ENCODE results near the gene KDM2B. TPM values are rescaled to one million over a fixed set of nuclear protein-coding genes. Genes with fewer than 3 reads are reported as not detected.

Gene KDM2B
- total and polyA plus RNA-seq, 2 donors (not counting 1 experiment from before 2014, with no cell fraction given): 108 to 126 TPM

DNA sequence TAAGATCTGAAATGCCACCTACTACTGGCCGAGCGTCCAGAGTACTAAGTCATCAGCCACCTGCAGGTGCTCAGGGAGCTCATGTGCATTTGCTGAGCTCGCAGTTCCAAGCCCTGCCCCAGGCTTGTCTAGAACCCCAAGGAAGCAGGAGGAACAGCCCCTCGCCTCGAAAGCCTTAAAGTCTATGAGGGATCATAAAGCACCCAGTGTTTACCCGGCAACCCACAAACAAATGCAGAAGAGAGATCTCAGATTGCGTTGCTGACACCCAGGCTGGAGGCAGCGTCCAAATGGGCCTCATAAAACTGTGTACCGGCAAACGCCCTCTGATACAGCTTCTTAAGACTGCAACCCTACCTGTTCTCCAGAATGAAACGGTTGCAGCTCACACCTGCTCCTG lies 6.8 kb downstream of the KDM2B start:
- Mint-ChIP-seq H3K4me1 (peaks cover 12% of the 10 kb centered on the region), H3K27me3 (no peaks in the 10 kb centered on the region), H3K9me3 (ENCODE audit: insufficient read depth) (no peaks in the 10 kb centered on the region), H3K27ac (peak overlapping the region; percentile 53), H3K4me3 (no peak overlapping the region)
- POLR2A ChIA-PET: interaction anchor here (0.6 kb wide), 1 partner anchor 30 kb away, joined by 10 read pairs; no protein-coding TSS in a partner anchor
- H4K20me1 ChIP-seq (ENCODE audit: control insufficient read depth, insufficient read depth, low read length, poor library complexity, severe bottlenecking): no peaks in the 10 kb centered on the region
- no peak overlapping the region for H2AFZ ChIP-seq (ENCODE audit: insufficient read depth, low read depth, low read length, poor library complexity, severe bottlenecking)
- intact Hi-C loops (cut with micrococcal nuclease): no loop called here
- no peak overlapping the region for H3K4me3 ChIP-seq (ENCODE audit: control extremely low read depth in 1 of 5, extremely low read depth in 1 of 5, insufficient read depth in 1 of 5, low read depth in 2 of 5, low read length in 4 of 5)
- no peak for DNase-seq
- no peak overlapping the region for H3K4me2 ChIP-seq (replicated peaks; ENCODE audit: low read depth, low read length, poor library complexity, severe bottlenecking)
- no peak overlapping the region for H3K9ac ChIP-seq (ENCODE audit: low read length)
- CTCF ChIA-PET: interaction anchor here (0.6 to 7.4 kb wide), 4 partner anchors 9 to 98 kb away, joined by 3 to 42 read pairs (median 3); no protein-coding TSS in a partner anchor
- 95% methylated on average over 10 of the region's 11 CpGs for WGBS (ENCODE audit: insufficient coverage)
- peaks cover 0 to 19% of the 10 kb centered on the region in 2 donors for H3K4me1 ChIP-seq (ENCODE audit: control insufficient read depth in 2 of 2, insufficient read depth in 2 of 2, low read length in 2 of 2)
- TF ChIP-seq, protein P1, sequence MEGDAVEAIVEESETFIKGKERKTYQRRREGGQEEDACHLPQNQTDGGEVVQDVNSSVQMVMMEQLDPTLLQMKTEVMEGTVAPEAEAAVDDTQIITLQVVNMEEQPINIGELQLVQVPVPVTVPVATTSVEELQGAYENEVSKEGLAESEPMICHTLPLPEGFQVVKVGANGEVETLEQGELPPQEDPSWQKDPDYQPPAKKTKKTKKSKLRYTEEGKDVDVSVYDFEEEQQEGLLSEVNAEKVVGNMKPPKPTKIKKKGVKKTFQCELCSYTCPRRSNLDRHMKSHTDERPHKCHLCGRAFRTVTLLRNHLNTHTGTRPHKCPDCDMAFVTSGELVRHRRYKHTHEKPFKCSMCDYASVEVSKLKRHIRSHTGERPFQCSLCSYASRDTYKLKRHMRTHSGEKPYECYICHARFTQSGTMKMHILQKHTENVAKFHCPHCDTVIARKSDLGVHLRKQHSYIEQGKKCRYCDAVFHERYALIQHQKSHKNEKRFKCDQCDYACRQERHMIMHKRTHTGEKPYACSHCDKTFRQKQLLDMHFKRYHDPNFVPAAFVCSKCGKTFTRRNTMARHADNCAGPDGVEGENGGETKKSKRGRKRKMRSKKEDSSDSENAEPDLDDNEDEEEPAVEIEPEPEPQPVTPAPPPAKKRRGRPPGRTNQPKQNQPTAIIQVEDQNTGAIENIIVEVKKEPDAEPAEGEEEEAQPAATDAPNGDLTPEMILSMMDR (IDR thresholded peaks at IDR 0.05): no peak
- no peak for TF ChIP-seq EZH2 (IDR thresholded peaks at IDR 0.05; ENCODE audit: borderline replicate concordance, insufficient read depth, low read depth, low read length, poor library complexity, severe bottlenecking)
- H3K36me3 ChIP-seq (replicated peaks in 1 of 2; ENCODE audit: control extremely low read depth in 1 of 2, control insufficient read depth in 1 of 2, extremely low read depth in 1 of 2, insufficient read depth in 2 of 2, low read length in 1 of 2): peaks cover 0 to 18% of the 10 kb centered on the region in 2 experiments
- ATAC-seq (ENCODE audit: low read depth): no peak
- H3K27ac ChIP-seq (ENCODE audit: low read length in 2 of 2): no peak overlapping the region
- H3K27me3 ChIP-seq (replicated peaks in 1 of 4; ENCODE audit: control extremely low read depth in 1 of 4, control insufficient read depth in 3 of 4, insufficient read depth in 4 of 4, low read length in 3 of 4): no peaks in the 10 kb centered on the region
- H3K79me2 ChIP-seq (ENCODE audit: control insufficient read depth, insufficient read depth, low read length): no peaks in the 10 kb centered on the region
- H3K9me3 ChIP-seq (ENCODE audit: control extremely low read depth in 1 of 3, control insufficient read depth in 2 of 3, insufficient read depth in 1 of 3, low read length in 2 of 3): no peaks in the 10 kb centered on the region

DNA sequence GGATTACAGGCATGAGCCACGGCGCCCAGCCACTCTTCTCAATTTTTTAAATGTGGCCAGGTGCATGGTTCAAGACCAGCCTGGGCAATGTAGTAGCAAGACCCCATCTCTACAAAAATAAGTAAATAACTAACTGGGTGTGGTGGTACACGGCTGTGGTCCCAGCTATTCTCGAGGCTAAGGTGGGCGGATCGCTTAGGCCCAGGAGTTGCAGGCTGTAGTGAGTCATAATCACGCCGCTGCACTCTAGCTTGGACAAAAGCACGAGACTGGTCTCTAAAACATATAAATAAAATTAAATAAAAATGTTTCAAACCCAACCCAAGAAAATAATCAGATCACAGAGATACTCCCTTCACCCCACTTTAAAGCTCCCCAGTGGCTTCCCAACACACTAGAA lies 8.9 kb downstream of the KDM2B start:
- Histone ChIP-seq H3K27ac (ENCODE audit: low read length in 2 of 2) (no peak overlapping the region), H3K27me3 (replicated peaks in 1 of 4; ENCODE audit: control extremely low read depth in 1 of 4, control insufficient read depth in 3 of 4, insufficient read depth in 4 of 4, low read length in 3 of 4) (no peaks in the 10 kb centered on the region), H2AFZ (ENCODE audit: insufficient read depth, low read depth, low read length, poor library complexity, severe bottlenecking) (no peak overlapping the region), H3K4me2 (replicated peaks; ENCODE audit: low read depth, low read length, poor library complexity, severe bottlenecking) (no peak overlapping the region), H3K9me3 (ENCODE audit: control extremely low read depth in 1 of 3, control insufficient read depth in 2 of 3, insufficient read depth in 1 of 3, low read length in 2 of 3) (no peaks in the 10 kb centered on the region), H3K9ac (ENCODE audit: low read length) (no peak overlapping the region), H3K4me1 (ENCODE audit: control insufficient read depth in 2 of 2, insufficient read depth in 2 of 2, low read length in 2 of 2) (no peaks in the 10 kb centered on the region), H3K4me3 (ENCODE audit: control extremely low read depth in 1 of 5, extremely low read depth in 1 of 5, insufficient read depth in 1 of 5, low read depth in 2 of 5, low read length in 4 of 5) (no peak overlapping the region), H4K20me1 (ENCODE audit: control insufficient read depth, insufficient read depth, low read length, poor library complexity, severe bottlenecking) (no peaks in the 10 kb centered on the region), H3K79me2 (ENCODE audit: control insufficient read depth, insufficient read depth, low read length) (no peaks in the 10 kb centered on the region), H3K36me3 (replicated peaks in 1 of 2; ENCODE audit: control extremely low read depth in 1 of 2, control insufficient read depth in 1 of 2, extremely low read depth in 1 of 2, insufficient read depth in 2 of 2, low read length in 1 of 2) (peaks cover 0 to 18% of the 10 kb centered on the region in 2 experiments)
- POLR2A ChIA-PET: no interaction called here
- intact Hi-C loops (cut with micrococcal nuclease): no loop called here
- H3K9me3 Mint-ChIP-seq (ENCODE audit: insufficient read depth): no peaks in the 10 kb centered on the region
- H3K4me3 Mint-ChIP-seq: no peak overlapping the region
- no peaks in the 10 kb centered on the region for H3K27me3 Mint-ChIP-seq
- H3K27ac Mint-ChIP-seq: no peak overlapping the region
- CTCF ChIA-PET: interaction anchor here (0.6 to 1.2 kb wide), 4 partner anchors 19 to 394 kb away, joined by 3 to 7 read pairs (median 4); no protein-coding TSS in a partner anchor
- WGBS (ENCODE audit: insufficient coverage): no CpG with 5 or more reads among the region's 9 CpGs
- H3K4me1 Mint-ChIP-seq: peaks cover 6% of the 10 kb centered on the region
- DNase-seq (no peak), ATAC-seq (ENCODE audit: low read depth) (no peak)
- TF ChIP-seq EZH2 (IDR thresholded peaks at IDR 0.05; ENCODE audit: borderline replicate concordance, insufficient read depth, low read depth, low read length, poor library complexity, severe bottlenecking): no peak
- TF ChIP-seq, protein P1 (IDR thresholded peaks at IDR 0.05): no peak
